HG03139 (cell line): ENCODE measurements around the gene HES7.
"Not testable (repeated sequence)": the region's sequence is repeated elsewhere in the genome, so short reads cannot be mapped to it uniquely, and the experiment has no call there.

Experiments used
- ATAC-seq: cut with Tn5 transposase; IDR thresholded peaks from one replicate; pipeline ENCODE4 v1.9.1; 2021; ENCODE audit not compliant: unreplicated experiment

HES7 gene

DNA sequence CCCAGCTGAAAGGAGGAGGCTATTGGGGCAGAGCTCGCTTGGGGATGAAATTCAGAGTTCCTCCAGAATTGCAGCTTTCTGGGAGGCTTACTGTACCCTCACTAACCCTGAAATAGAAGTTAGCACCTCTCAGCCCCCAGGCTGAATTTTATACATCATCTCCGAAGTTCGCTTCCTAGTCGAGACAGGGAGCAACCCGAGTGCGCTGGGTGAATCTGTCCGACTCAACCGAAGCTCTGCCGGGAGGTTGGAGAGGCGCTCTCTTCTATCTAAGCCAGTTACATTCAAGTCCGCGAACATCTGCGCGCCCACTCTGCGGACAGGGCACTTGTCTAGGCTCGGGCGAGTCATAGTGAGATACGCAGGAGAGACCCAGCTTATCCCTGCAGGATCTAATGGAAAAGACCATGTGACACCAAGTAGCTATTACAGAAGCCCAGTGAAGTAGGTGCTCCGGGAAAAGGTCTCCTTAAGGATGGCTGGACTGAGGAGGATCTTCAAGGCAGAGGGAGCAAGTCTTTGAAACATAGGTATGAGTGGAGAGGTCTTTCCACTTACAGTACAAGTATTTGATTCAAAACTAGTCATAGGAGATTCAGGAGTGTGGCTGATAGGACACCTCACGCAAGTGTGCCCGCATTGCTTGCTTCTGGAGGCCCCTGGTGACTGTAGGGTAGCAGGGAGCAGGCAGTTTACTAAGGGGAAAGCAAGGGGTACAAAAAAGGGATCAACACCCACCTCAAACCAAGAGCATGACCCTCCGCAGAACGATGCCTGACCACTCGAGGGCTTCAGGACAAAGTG, 646 bp upstream of the HES7 start:
- ATAC-seq = no peak

DNA sequence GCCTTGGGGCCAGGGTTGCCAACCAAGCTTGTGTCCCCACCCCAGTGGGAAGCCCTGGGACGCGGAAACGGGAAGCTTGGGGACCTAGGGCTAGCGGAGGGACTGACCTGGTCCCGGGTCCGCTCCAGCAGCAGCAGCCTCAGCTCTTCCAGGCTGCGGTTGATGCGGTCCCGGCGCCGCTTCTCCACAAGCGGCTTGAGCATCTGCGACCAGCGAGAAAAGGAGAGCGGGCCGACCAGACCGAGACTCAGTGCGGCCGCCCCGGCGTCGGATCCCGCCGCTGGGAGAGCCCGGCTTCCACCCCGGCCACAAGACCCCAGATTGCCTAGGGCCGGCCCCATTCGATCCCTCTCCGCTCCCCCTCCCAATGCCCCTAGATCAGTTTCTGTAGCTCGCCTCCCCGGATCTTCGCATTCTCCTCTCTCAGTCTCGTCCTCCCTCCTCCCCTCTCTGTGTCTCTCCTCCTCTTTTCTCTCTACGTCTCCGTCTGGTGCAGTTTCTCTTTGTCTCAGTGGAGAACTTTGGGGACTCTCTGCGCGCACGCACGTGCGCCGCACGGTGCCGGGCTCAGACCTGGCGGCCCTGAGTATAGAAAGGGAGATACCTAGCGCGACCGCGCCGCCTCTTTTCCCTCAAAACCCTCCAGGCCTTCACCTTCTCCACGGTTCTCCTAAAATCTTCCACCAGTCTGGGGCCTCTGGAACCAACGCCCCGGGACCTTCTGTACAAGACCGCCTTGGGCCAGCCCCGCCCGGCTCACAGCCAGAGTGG, 797 bp downstream of the HES7 start:
- no peak for ATAC-seq

DNA sequence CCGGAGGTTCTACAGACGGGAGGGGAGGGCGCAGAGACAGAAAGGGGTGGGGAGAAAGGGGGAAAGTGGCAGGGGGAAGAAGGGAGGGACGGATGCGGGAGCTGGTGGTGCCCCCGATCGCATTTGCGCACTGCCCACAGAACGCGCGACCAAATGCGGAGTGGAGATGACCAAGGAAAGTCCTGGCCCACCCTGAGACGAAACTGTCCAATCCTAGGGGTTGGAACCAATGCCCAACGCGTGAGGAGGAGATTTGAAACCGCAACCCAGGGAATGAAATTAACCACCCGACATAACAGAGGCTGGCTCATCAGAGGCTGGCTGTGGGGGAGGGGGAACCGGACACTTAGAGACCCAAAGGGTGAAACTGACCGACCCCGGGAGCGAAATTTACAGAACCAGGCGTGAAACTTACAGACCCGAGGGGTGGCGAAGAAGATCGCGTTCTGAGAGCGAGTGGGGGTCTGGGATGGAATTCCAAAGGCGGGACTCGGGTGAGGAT, 1.4 kb downstream of the HES7 start:
- ATAC-seq = no peak

DNA sequence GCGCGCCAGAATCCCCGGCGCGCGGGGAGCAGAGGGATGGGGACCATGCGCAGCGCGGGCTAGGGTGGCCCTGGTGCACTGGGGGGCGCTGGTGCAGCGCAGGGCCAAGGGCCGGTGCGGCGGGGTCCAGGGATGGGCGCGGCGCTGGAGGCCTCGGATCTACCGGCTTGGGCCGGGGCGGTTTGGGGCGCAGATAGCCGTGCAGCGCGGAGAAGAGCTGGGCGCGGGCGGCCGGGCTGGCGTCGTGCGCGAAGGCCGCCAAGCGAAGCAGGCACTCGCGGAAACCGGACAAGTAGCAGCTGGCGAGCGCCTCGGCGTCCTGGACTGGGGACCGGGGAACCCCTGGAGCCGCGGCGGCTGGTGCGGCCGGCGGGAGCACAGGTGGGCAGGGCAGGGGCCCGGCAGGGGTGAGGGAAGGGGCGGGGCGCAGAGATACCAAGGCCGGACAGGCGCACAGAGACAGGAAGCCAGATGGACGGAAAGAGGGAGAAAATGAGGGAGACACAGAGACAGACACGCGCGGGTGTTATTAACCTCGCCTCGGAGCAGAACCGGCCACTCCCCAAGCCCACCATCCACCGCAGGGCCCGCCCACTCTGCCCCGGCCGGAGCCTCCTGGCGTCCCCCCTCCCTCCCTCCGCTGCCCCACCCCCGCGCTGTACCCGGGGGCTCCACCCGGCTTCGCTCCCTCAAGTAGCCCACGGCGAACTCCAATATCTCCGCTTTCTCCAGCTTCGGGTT, 2.1 kb downstream of the HES7 start:
- ATAC-seq = peak; percentile 25

DNA sequence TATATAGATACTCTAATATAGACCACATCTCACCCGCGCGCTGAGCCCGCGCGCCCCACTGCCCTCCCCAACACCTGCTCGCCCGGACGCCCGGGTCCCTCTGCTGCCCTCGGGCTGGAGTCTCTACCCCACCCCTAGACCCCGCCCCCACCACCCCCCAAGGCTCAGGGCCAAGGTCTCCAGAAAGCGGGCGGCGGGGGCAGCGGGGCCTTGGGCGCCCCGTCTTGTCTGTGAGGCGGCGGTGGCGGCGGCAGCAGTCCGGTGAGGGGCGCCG, 2.6 kb downstream of the HES7 start:
- no peak for ATAC-seq

DNA sequence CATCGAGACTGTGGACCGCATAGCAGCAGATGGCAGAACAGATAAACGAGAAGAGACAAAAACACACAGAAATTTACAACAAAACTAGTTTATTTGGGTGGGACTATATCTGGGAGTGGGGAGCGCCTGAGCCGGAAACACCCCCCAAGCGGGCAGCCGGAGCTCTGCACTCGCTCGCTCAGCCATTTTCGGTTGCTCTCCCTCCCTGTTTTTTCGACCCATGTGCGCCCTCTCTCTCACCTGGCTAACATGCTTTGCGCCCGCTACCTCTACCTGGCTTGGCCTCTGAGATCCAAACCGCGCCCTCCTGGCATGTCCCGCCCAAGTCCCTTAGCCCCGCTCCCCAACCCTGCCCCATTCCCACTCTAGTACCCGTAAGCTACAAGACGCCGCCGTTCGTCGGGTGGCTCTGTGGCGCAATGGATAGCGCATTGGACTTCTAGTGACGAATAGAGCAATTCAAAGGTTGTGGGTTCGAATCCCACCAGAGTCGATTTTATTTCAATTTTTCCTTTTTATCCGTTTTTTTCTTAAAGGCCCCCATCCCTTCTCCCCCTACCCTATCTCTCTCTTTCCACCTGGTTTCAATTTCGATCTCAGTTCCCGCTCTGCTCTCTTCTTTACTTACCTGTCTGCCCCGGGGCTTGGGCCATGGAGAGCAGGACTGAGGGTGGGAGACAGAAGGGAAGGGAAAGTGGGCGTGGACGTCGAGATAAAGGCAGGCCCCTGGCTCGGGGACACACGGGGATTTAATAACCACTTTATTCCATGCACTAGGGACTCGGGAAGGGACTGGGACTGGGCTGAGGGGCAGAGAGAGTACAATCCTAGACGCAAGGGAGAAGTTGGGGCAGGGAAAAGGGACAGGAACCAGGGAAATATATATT, 3.1 kb downstream of the HES7 start:
- ATAC-seq = no peak

DNA sequence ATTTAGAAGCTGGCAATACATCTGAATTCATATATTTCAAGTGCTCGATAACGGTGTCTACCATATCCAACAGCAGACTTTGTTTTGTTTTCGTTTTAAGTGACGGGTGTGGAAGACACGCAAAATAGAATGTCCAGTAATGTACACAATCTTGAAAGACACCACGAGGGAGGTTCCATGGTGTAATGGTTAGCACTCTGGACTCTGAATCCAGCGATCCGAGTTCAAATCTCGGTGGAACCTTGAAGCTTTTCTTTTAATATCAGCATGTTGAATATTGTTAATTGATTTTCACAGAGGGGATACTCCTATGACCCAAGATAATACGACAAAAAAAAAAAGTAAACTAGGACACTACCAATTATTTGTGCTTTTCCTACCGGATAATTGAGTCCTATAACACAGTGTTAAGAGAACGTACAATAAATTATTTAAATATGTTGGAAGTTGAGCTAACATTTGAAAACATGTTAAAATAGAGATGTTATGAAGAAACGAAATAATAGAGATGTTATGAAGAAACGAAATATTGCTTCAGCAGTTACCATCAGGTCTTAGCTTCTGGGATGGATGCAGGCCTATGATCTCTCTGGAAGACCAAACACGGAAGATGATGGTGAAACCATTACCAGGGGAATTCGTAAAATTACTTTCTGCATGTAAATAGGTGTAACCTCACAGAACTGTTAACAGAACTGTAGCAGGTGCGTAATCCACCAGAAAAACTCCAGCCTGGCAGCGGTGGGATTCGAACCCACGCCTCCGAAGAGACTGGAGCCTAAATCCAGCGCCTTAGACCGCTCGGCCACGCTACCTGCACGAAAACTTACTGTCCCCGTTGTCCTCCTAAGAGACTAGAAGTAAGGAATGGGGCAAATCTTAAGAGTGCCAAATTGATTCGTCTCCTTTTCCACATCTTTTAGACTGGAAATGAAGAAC, 4.1 kb downstream of the HES7 start:
- ATAC-seq = no peak

DNA sequence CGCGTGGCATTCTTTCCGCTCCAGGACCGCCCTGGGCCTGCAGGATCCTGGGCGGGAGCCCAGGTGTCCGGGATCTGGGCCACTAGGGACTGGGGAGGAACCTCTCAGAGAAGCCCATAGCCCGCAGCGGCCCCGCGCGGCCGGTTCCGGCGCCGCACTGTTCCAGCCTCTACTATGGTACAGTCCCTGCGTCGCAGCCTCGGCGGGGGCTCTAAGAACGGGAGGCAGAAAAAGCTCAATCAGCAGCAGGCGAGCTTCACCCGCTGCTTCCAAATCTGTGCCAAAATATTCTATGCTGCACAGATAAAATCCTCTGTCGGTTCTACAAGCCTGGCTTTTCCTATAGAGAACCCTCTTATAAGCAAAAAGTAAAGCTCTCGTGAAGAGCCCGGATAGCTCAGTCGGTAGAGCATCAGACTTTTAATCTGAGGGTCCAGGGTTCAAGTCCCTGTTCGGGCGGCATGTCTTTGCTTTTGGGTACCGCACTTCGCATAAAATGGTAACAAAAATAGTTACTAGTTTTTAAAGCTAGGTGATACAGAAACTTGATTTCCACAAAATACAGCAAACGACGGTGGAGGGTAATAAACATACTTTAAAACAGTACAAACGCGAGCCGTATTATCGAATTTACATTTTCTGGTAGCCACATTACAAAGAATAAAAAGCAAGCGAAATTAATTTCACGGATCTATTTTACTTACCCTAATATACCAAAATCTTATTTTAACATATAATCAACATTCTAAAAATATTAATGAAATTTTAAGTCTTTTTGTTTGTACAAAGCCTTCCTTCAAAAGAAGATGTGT, 4.9 kb downstream of the HES7 start:
- ATAC-seq = no peak

DNA sequence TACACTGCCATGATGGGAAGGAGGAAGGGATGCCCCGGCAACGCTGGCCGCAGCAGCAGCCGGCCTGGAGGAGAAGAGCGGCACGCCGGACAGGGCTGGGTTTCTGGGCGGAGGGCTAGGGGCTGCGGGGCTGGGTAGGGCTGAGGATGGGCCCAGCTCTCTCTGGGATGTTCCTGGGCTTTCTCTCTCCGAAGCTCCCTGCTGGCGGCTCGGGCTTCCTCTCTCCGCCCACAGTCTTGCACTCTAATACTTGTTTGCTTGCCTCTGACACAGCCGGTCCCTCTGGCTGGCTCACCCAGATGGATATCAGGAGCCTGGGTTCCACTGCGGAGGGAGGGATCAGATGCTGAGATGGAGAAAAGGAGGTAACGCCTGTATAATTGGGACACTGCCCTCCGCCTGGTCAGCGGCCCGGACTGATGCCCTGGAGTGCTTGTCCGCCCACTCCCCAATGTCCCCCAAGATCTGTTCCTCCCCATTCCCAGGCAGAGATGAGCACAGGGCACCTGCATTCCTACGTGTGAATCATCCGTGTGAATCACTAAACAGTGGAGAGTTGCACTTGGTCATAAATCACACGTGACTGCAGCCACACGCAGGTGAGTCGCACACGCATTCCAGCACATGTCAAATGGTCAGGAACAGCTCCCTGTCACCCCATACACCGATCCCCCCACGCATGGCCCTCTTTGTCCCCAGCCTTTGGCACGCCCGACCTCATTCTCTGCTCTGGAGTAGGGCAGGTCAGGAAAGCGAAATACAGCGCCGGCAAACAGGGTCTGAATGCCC, 5.7 kb downstream of the HES7 start, which contains the start of gene ALOXE3:
TSS of gene ALOXE3 (minus strand) at position 535 of the 789 bp plus-strand sequence. CDS start at position 11, 524 bp downstream.
- ATAC-seq = no peak

DNA sequence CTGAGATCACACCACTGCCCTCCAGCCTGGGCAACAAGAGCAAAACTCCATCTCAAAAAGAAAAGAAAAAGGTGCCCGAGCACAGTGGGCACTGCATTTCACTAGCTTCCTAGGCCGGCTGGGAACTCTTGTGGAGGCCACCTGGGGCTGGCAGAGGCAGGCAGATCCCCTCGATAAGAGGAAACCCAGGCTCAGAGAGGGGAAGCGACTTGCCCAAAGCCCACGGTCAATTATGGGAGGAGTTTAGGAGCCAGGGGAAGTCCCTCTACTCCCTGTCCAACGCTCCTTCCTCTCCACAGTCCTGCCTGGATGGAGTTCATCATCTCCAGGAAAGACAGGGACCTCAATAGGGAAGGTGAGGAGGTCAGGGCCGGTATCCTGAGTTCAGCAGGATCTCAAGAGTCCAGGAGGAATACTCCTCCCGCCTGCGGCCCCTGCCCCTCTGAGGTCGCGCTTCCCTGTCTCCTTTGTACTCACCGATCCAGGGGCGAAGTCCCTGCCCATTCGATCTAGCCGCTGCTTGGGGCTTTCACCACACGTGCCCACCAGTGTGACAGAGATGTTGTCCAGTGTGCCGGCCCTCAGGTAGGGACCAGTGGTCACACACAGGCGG, 6.4 kb downstream of the HES7 start:
- no peak for ATAC-seq

DNA sequence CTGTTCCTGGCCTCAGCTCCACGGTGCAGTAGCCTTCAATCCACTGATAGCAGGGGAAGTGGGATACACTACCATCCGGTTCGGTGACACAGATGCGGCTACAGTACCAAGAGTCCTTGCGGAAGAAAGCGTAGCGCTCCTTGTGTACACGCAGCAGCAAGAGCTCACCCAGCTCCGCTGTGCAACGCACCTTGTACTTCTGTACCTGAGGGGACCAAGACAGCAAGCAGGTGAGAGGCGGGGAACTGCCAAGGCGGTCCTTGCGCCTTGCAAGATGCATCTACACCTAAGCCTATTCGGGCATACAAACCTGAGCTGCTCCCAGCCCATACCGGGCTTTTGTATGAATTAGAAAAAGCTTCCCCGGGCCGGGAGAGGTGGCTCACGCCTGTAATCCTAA, 7.1 kb downstream of the HES7 start:
- ATAC-seq = no peak

DNA sequence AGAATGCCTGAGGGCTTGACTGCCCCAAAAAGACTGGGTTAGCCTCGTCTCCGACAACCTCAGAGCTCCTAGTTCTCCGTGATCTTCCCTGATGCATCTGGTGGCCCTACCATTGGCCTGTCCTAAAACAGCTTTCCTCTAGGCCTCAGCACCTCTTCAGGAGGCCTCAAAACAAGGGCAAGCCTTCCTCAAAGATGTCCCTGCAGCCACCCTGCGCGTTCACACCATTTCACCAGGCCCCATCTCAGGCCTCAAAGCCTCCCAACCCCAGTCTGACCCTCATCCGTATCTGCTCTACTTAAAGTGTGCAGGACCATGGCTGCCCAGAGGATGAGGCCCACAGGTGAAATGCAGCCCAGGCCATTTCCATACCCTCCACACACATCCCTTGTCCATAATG, 13.0 kb downstream of the HES7 start:
- no peak for ATAC-seq

DNA sequence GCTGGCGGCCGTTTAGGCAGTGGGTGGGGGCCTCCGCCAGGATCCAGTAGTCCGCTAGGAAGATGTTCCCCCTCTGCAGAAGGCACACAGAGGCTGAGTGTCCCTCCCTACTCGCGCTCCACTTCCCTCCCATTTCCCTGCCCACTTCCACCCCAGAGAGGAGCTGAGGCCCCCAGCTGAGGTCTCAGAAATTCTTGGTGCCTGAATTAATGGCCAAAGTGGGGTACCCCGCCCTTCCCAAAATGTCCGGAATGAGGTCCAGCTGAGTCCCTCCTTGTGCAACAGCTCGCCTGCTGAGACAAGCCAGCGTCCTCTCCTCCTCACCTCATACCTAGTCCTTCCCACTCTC, 13.5 kb downstream of the HES7 start:
- ATAC-seq = no peak

DNA sequence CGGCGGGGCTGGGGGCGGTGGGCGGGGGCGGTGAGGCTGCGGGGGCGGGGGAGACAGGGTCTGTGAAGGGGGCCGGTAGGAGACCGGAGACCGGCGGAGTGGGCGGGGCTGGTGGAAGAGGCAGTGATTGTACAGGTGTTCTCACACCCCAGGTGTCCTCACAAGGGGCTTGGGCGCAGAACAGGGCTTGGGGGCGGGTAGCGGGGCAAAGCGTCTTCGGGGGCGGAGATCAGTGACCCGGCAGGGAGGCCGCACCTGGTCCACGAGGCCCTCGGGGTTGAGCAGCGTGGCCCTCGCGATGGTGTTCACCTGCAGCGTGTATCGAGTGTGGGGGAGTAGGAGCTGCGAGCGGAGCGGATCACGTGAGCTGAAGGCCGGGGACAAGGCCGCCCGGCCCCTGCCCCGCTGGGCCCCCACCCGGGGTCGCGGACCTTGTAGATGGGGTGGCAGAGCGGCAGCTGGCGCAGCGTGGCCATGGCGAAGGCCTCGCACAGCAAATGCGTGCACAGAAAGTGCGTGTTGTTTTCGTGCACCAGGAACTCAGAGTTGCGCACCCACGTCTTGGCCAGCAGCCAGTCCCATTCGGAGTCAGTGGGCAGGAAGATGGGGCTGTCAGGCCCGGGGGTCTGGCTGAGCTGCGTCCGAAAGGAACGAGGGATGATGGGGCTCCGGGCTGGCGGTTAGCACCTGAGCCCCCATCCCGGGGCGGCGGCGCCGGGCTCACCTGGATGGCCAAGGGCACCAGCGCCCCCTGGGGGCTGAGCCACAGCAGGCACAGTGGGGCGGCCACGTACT, 14.0 kb downstream of the HES7 start:
- ATAC-seq = no peak

DNA sequence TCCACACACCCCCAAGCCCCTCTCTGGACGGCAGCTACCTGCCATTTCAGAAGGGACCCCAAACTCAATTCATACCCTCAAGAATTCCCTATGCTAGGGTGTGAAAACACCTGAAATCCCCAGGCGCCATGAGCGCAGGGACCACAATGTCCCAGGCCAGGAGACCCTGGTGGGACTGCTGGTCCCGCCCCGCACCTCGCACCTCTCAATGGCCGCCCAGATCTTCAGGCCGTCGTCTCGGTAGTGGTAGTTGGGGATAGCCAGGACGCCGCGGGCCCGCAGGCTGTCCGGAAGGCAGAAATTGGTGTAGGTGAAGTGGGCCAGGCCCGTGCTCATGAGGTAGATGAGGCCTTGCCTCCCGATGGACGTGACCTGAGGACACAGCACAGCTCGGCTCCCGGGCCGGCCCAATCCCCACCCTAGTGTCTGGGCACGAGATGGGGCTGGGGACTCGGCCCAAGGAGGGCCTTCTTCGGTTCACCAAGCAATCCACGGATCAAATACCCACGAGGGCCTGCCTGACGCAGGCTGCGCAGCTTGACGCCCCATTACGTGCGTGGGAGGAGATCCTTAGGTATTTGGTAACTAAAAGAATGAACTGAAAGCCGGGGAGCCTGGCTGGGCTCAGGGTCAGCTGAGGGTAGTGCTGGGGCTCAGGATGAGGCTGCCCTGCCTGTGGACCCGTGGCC, 14.8 kb downstream of the HES7 start:
- ATAC-seq = no peak

DNA sequence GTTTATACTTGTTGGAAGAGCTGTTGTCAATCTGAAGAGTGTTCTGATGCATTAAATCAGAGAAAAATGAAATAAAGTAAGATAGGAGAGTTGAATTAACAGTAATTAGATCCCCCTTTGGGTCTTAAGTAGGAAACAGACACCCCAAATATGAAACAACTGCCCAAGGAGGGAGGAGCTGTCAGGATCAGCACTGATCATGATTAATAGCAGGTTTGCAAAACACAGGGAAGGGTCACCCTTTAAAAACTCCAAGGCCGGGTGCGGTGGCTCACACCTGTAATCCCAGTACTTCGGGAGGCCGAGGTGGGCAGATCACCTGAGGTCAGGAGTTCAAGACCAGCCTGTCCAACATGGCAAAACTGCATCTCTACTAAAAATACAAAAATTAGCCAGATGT, 16.9 kb downstream of the HES7 start:
- not testable (repeated sequence) for ATAC-seq
